PC-3 (cell line): ENCODE results near the gene IPCEF1. TPM values are rescaled to one million over a fixed set of nuclear protein-coding genes. Genes with fewer than 3 reads are reported as not detected.

Source experiments
- ATAC-seq: fragments of 200-7000 bp; cut with Tn5 transposase; 2 replicates; pipeline ENCODE4 v1.9.1; 2020; ENCODE audit warnings: mild to moderate bottlenecking, moderate library complexity
- BruUV-seq: library from RNA; stranded (reverse); fragments of 400-500 nt; replicated peaks from 2 replicates; lab custom pipeline; 2021; lab: Mats Ljungman, UMichigan
- CTCF ChIA-PET: fragments of 300-600 bp; sonication (Branson Sonifier 250); formaldehyde crosslinking; loops from one replicate; lab custom pipeline; 2022; ENCODE audit warnings: antibody characterized with exemption; lab: Charles Lee
- POLR2A ChIA-PET: fragments of 300-600 bp; sonication (Branson Sonifier 250); formaldehyde crosslinking; loops from one replicate; lab custom pipeline; 2022; ENCODE audit warnings: antibody characterized with exemption; ENCODE audit not compliant: unreplicated experiment; lab: Charles Lee
- DNase-seq: peaks from one replicate; pipeline ENCODE4 v3.0.0-alpha.2; 2015
- H2AFZ ChIP-seq: fragments of 300-600 bp; sonication (generic); 2 replicates; pipeline ENCODE4 v1.6.0; 2016; ENCODE audit warnings: antibody characterized with exemption, low read length
- H3F3A ChIP-seq: fragments of 300-600 bp; sonication (generic); one replicate; pipeline ENCODE4 v1.6.0; 2017; ENCODE audit warnings: antibody characterized with exemption, low read length, control low read depth, mild to moderate bottlenecking; ENCODE audit not compliant: unreplicated experiment
- H3K27ac ChIP-seq: fragments of 300-600 bp; sonication (generic); 2 replicates; pipeline ENCODE4 v1.5.1; 2016; ENCODE audit warnings: mild to moderate bottlenecking, low read length
- H3K27me3 ChIP-seq: fragments of 300-600 bp; sonication (generic); 2 replicates; pipeline ENCODE4 v1.6.1; 2016; ENCODE audit warnings: low read length, mixed read lengths
- H3K36me3 ChIP-seq: fragments of 300-600 bp; sonication (generic); 2 replicates; pipeline ENCODE4 v1.6.1; 2016; ENCODE audit warnings: low read depth, mixed run types, low read length, mixed read lengths
- H3K4me1 ChIP-seq: fragments of 300-600 bp; sonication (generic); 2 replicates; pipeline ENCODE4 v1.5.1; 2016; ENCODE audit warnings: low read length; ENCODE audit not compliant: insufficient read depth
- H3K4me2 ChIP-seq: fragments of 300-600 bp; sonication (generic); 2 replicates; pipeline ENCODE4 v1.6.0; 2016; ENCODE audit warnings: low read length
- H3K4me3 ChIP-seq: fragments of 300-600 bp; sonication (generic); 2 replicates; pipeline ENCODE4 v1.5.1; 2016; ENCODE audit warnings: mild to moderate bottlenecking, low read length, mixed read lengths
- H3K79me2 ChIP-seq: fragments of 300-600 bp; sonication (generic); 2 replicates; pipeline ENCODE4 v1.6.1; 2017; ENCODE audit warnings: low read length, mixed read lengths
- H3K9ac ChIP-seq: fragments of 300-600 bp; sonication (generic); 2 replicates; pipeline ENCODE4 v1.6.0; 2016; ENCODE audit warnings: mild to moderate bottlenecking, low read length
- H3K9me2 ChIP-seq: fragments of 300-600 bp; sonication (generic); replicated peaks from 2 replicates; pipeline ENCODE4 v1.6.1; 2016; ENCODE audit warnings: mixed run types, low read length, mixed read lengths
- H3K9me3 ChIP-seq: fragments of 300-600 bp; sonication (generic); 2 replicates; pipeline ENCODE4 v1.6.1; 2016; ENCODE audit warnings: low read length, mixed read lengths
- H4K20me1 ChIP-seq: fragments of 300-600 bp; sonication (generic); 2 replicates; pipeline ENCODE4 v1.6.1; 2016; ENCODE audit warnings: low read length, mixed read lengths
- EZH2 ChIP-seq: fragments of 300-600 bp; sonication (generic); IDR thresholded peaks from one replicate; pipeline ENCODE4 v1.6.1; 2017; ENCODE audit warnings: antibody characterized with exemption, mild to moderate bottlenecking, low read length; ENCODE audit not compliant: unreplicated experiment
- EZH2phosphoT487 ChIP-seq: fragments of 300-600 bp; sonication (generic); IDR thresholded peaks from 2 replicates; pipeline ENCODE4 v1.6.1; 2018; ENCODE audit warnings: mild to moderate bottlenecking, antibody characterized with exemption, low read length, borderline replicate concordance
- intact Hi-C: fragments of 100-400 bp; cut with micrococcal nuclease; formaldehyde crosslinking; loops from 2 replicates; pipeline ENCODE4 v1.9.0; 2023
- total RNA-seq: library from RNA; depleted of rRNA; stranded (reverse); fragments of >200 nt; gene quantifications from 2 replicates; pipeline ENCODE4 v1.2.3, GENCODE V29; 2014; rRNA removed
- TF ChIP-seq, protein P1 (sequence below): fragments of 300-600 bp; sonication (generic); conservative IDR thresholded peaks from 2 replicates; pipeline ENCODE4 v1.5.1; 2017; ENCODE audit warnings: antibody characterized with exemption, low read depth, mild to moderate bottlenecking, low read length

The IPCEF1 gene
- total RNA-seq, 1 experiment from 2014 or later: 0.29 TPM

DNA sequence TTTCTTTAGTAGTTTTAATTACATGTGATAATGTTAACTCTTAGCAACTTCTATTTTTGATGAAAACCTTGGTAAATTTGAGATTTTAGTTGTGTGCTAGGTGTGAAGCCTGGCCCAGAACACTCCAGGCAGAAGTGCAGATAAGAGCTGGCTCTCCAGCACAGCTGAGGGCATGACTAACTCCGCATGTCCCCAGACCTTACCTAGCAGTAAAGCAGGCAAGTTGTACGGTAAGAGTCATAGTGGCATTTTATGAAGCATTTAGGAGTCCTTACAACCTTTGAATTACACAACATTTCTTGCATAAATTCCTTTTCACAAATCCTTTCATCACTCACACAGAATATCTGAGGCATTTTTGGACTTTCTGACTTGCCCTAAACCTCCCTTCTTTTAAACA lies 250.4 kb downstream of the IPCEF1 start:
- BruUV-seq: no TSS peak
- CTCF ChIA-PET: no interaction called here
- DNase-seq: no peak

More for the DNA sequence above, 250.4 kb downstream of the IPCEF1 start:
- H3K9me2 ChIP-seq: no peaks in the 10 kb centered on the region
- ATAC-seq: no peak
- no peak overlapping the region for H3K4me3 ChIP-seq
- peaks cover 30% of the 10 kb centered on the region for H3K27me3 ChIP-seq
- TF ChIP-seq, protein P1, sequence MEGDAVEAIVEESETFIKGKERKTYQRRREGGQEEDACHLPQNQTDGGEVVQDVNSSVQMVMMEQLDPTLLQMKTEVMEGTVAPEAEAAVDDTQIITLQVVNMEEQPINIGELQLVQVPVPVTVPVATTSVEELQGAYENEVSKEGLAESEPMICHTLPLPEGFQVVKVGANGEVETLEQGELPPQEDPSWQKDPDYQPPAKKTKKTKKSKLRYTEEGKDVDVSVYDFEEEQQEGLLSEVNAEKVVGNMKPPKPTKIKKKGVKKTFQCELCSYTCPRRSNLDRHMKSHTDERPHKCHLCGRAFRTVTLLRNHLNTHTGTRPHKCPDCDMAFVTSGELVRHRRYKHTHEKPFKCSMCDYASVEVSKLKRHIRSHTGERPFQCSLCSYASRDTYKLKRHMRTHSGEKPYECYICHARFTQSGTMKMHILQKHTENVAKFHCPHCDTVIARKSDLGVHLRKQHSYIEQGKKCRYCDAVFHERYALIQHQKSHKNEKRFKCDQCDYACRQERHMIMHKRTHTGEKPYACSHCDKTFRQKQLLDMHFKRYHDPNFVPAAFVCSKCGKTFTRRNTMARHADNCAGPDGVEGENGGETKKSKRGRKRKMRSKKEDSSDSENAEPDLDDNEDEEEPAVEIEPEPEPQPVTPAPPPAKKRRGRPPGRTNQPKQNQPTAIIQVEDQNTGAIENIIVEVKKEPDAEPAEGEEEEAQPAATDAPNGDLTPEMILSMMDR: no peak
- TF ChIP-seq EZH2phosphoT487 (no peak), EZH2 (no peak)
- H3F3A ChIP-seq: no peaks in the 10 kb centered on the region
- no peak overlapping the region for H3K27ac ChIP-seq
- no peak overlapping the region for H2AFZ ChIP-seq
- POLR2A ChIA-PET: no interaction called here
- no peak overlapping the region for H3K9ac ChIP-seq
- no peaks in the 10 kb centered on the region for H3K36me3 ChIP-seq
- intact Hi-C loops: no loop called here
- H3K9me3 ChIP-seq: no peaks in the 10 kb centered on the region
- peaks cover 5% of the 10 kb centered on the region; the same call in 1 of the 2 replicates for H3K4me1 ChIP-seq
- H3K79me2 ChIP-seq: no peaks in the 10 kb centered on the region
- no peaks in the 10 kb centered on the region for H4K20me1 ChIP-seq
- no peak overlapping the region for H3K4me2 ChIP-seq

Other genes starting within 250 kb of the IPCEF1 start
- 1.6 and 3.2 TPM in 2 replicates for gene CNKSR3, start 153.9 kb upstream of the IPCEF1 start, total RNA-seq